Pons (tissue), 1 donor: ENCODE results near the gene TRAPPC10.
"Not testable (repeated sequence)": the region's sequence is repeated elsewhere in the genome, so short reads cannot be mapped to it uniquely, and the experiment has no call there.

Experiments used
- DNase-seq: peaks from one replicate; pipeline ENCODE4 v3.0.0-alpha.2; 2016; ENCODE audit warnings: low spot score

TRAPPC10 gene

GRCh38 chr21:44145616-44146015 is 133.5 kb downstream of the TRAPPC10 start:
- DNase-seq: not testable (repeated sequence)

GRCh38 chr21:44147108-44147507 is 135.0 kb downstream of the TRAPPC10 start:
- not testable (repeated sequence) for DNase-seq

- DNase-seq: not testable (repeated sequence)
Measured at GRCh38 chr21:44150255-44150654, 138.1 kb downstream of the TRAPPC10 start.

GRCh38 chr21:44153214-44153888 is 141.2 kb downstream of the TRAPPC10 start:
- DNase-seq: not testable (repeated sequence)

GRCh38 chr21:44153889-44154228 is 141.8 kb downstream of the TRAPPC10 start:
- DNase-seq: not testable (repeated sequence)

- not testable (repeated sequence) for DNase-seq
Measured at GRCh38 chr21:44154816-44155230, 142.7 kb downstream of the TRAPPC10 start.

GRCh38 chr21:44155231-44155993 is 143.3 kb downstream of the TRAPPC10 start:
- not testable (repeated sequence) for DNase-seq

GRCh38 chr21:44155994-44156380 is 143.9 kb downstream of the TRAPPC10 start:
- DNase-seq: not testable (repeated sequence)
